ENCODE data around the gene HSD17B12. TPM values are rescaled to one million over a fixed set of nuclear protein-coding genes. Genes with fewer than 3 reads are reported as not detected.

Gene HSD17B12
- polyA plus RNA-seq, 3 donors, result 13.3 to 35.5 (median 30.4) TPM

GRCh38 chr11:43868852-43869567 is 188.5 kb downstream of the HSD17B12 start:
- peaks cover 3 to 17% of the 10 kb centered on the region in 2 donors for H3K27me3 ChIP-seq (ENCODE audit: control insufficient read depth in 2 of 2, insufficient read depth in 2 of 2, low read length in 2 of 2)
- H3K79me2 ChIP-seq (ENCODE audit: insufficient read depth, low read length), result no peaks in the 10 kb centered on the region
- no peaks in the 10 kb centered on the region for H3K9me3 ChIP-seq (replicated peaks in 1 of 2; ENCODE audit: control insufficient read depth in 1 of 2, insufficient read depth in 1 of 2, low read length in 2 of 2)
- peak overlapping the region in 1 of 3 experiments; percentile 27 for H3K4me3 ChIP-seq (replicated peaks in 1 of 3; ENCODE audit: low read depth in 2 of 3, low read length in 3 of 3)
- H3K36me3 ChIP-seq (replicated peaks in 1 of 2; ENCODE audit: control insufficient read depth in 1 of 2, insufficient read depth in 2 of 2, low read length in 2 of 2), result no peaks in the 10 kb centered on the region
- Mint-ChIP-seq H3K27ac (peak overlapping the region; percentile 74 to 96 (median 90)), H3K4me3 (peak overlapping the region in 1 of 2 donors; percentile 44), H3K4me1 (peaks cover 20% of the 10 kb centered on the region), H3K27me3 (ENCODE audit: low read depth in 3 of 3) (peaks cover 19 to 37% (median 21%) of the 10 kb centered on the region in 3 donors), H3K9me3 (peaks cover 0 to 17% (median 4%) of the 10 kb centered on the region in 7 donors), H3K36me3 (peaks cover 0 to 2% of the 10 kb centered on the region in 2 donors)
- intact Hi-C loops (cut with micrococcal nuclease), result loop anchor here in 1 of 2 donors (10.0 kb wide), 1 partner anchor 184 kb away; the partner anchor contains the start of gene HSD17B12
- no peak overlapping the region for H3K9ac ChIP-seq (ENCODE audit: insufficient read depth, low read length, poor library complexity, severe bottlenecking)
- peaks cover 20 to 22% of the 10 kb centered on the region in 2 donors for H3K4me1 ChIP-seq (ENCODE audit: control insufficient read depth in 1 of 2, insufficient read depth in 2 of 2, low read length in 2 of 2)
- no peak for TF ChIP-seq CTCF (IDR thresholded peaks at IDR 0.05)
- H4K20me1 ChIP-seq (ENCODE audit: insufficient read depth, low read length), result no peaks in the 10 kb centered on the region
- DNase-seq, result peak; percentile 80 to 87 (median 84)
- peak overlapping the region; percentile 38 for H3K4me2 ChIP-seq (replicated peaks; ENCODE audit: extremely low read depth, low read length, poor library complexity, severe bottlenecking)
- no peak overlapping the region for H2AFZ ChIP-seq (ENCODE audit: insufficient read depth, low read depth, low read length, poor library complexity, severe bottlenecking)
- H3K27ac ChIP-seq (ENCODE audit: low read depth in 1 of 2, low read length in 2 of 2), result peak overlapping the region; percentile 38 to 65
- WGBS (ENCODE audit: insufficient coverage), result no CpG with 5 or more reads among the region's 5 CpGs

- Histone ChIP-seq H2AFZ (ENCODE audit: insufficient read depth, low read depth, low read length, poor library complexity, severe bottlenecking) (no peak overlapping the region), H3K9me3 (replicated peaks in 1 of 2; ENCODE audit: control insufficient read depth in 1 of 2, insufficient read depth in 1 of 2, low read length in 2 of 2) (no peaks in the 10 kb centered on the region), H4K20me1 (ENCODE audit: insufficient read depth, low read length) (no peaks in the 10 kb centered on the region), H3K36me3 (replicated peaks in 1 of 2; ENCODE audit: control insufficient read depth in 1 of 2, insufficient read depth in 2 of 2, low read length in 2 of 2) (no peaks in the 10 kb centered on the region), H3K79me2 (ENCODE audit: insufficient read depth, low read length) (no peaks in the 10 kb centered on the region), H3K27me3 (ENCODE audit: control insufficient read depth in 2 of 2, insufficient read depth in 2 of 2, low read length in 2 of 2) (peaks cover 13 to 31% of the 10 kb centered on the region in 2 donors), H3K9ac (ENCODE audit: insufficient read depth, low read length, poor library complexity, severe bottlenecking) (no peak overlapping the region), H3K27ac (ENCODE audit: low read depth in 1 of 2, low read length in 2 of 2) (no peak overlapping the region), H3K4me3 (replicated peaks in 1 of 3; ENCODE audit: low read depth in 2 of 3, low read length in 3 of 3) (no peak overlapping the region), H3K4me2 (replicated peaks; ENCODE audit: extremely low read depth, low read length, poor library complexity, severe bottlenecking) (no peak overlapping the region), H3K4me1 (ENCODE audit: control insufficient read depth in 1 of 2, insufficient read depth in 2 of 2, low read length in 2 of 2) (peaks cover 20 to 22% of the 10 kb centered on the region in 2 donors)
- no CpG with 5 or more reads among the region's 2 CpGs for WGBS (ENCODE audit: insufficient coverage)
- H3K4me3 Mint-ChIP-seq, result peak overlapping the region in 1 of 2 donors; percentile 9
- H3K9me3 Mint-ChIP-seq, result peaks cover 0 to 16% (median 4%) of the 10 kb centered on the region in 7 donors
- TF ChIP-seq CTCF (IDR thresholded peaks at IDR 0.05), result no peak
- no peak for DNase-seq
- H3K27ac Mint-ChIP-seq, result no peak overlapping the region
- H3K27me3 Mint-ChIP-seq (ENCODE audit: low read depth in 3 of 3), result peaks cover 25 to 42% (median 31%) of the 10 kb centered on the region in 3 donors
- peaks cover 20% of the 10 kb centered on the region for H3K4me1 Mint-ChIP-seq
- peaks cover 0 to 2% of the 10 kb centered on the region in 2 donors for H3K36me3 Mint-ChIP-seq
- intact Hi-C loops (cut with micrococcal nuclease), result loop anchor here in 1 of 2 donors (10.0 kb wide), 1 partner anchor 506 kb away; no protein-coding TSS in a partner anchor
These were observed 190.5 kb downstream of the HSD17B12 start for GRCh38 chr11:43871051-43871450.
